Liver (tissue), 9 donors: Measurements from ENCODE around the gene IQCM. TPM values are rescaled to one million over a fixed set of nuclear protein-coding genes. Genes with fewer than 3 reads are reported as not detected.

Experiments used
- DNase-seq: peaks from one replicate; pipeline ENCODE4 v3.0.0-alpha.2; 2017; ENCODE audit warnings: low spot score
- H3K27ac ChIP-seq, 2 donors: one replicate each; pipeline ENCODE4 v1.7.0; 2013; ENCODE audit warnings: inconsistent platforms in 2 of 2, low read length in 2 of 2, control low read depth in 1 of 2, low read depth in 1 of 2, mild to moderate bottlenecking in 1 of 2
- H3K27me3 ChIP-seq, 4 donors: one replicate each; pipeline versions ENCODE4 v1.6.1 to v1.7.0; 2013; ENCODE audit warnings: low read length in 3 of 4, inconsistent platforms in 1 of 4, mild to moderate bottlenecking in 1 of 4, moderate library complexity in 1 of 4; ENCODE audit not compliant: control insufficient read depth in 4 of 4, insufficient read depth in 4 of 4
- H3K36me3 ChIP-seq, 4 donors: one replicate each; pipeline versions ENCODE4 v1.6.1 to v1.7.0; 2013; ENCODE audit warnings: low read length in 3 of 4, mild to moderate bottlenecking in 3 of 4, low read depth in 1 of 4, moderate library complexity in 1 of 4; ENCODE audit not compliant: control insufficient read depth in 4 of 4, insufficient read depth in 3 of 4
- H3K4me1 ChIP-seq, 4 donors: one replicate each; pipeline versions ENCODE4 v1.6.1 to v1.7.0; 2013; ENCODE audit warnings: low read length in 3 of 4, mild to moderate bottlenecking in 3 of 4, moderate library complexity in 1 of 4; ENCODE audit not compliant: control insufficient read depth in 4 of 4, insufficient read depth in 4 of 4
- H3K4me3 ChIP-seq, 3 donors: one replicate each; pipeline versions ENCODE4 v1.6.1 to v1.7.0; 2013; ENCODE audit warnings: low read length in 3 of 3, control low read depth in 1 of 3, low read depth in 1 of 3, mild to moderate bottlenecking in 1 of 3
- H3K9ac ChIP-seq, 2 donors: one replicate each; pipeline ENCODE4 v1.7.0; 2013; ENCODE audit warnings: low read length in 2 of 2, mild to moderate bottlenecking in 2 of 2, moderate library complexity in 2 of 2, control low read depth in 1 of 2, low read depth in 1 of 2
- H3K9me3 ChIP-seq, 4 donors: one replicate each; pipeline versions ENCODE4 v1.6.1 to v1.7.0; 2013; ENCODE audit warnings: low read length in 3 of 4; ENCODE audit not compliant: control insufficient read depth in 4 of 4
- FOXA1 ChIP-seq: IDR thresholded peaks from 2 replicates; pipeline ENCODE4 v1.6.1; 2016; ENCODE audit warnings: antibody characterized with exemption
- FOXA2 ChIP-seq: IDR thresholded peaks from 2 replicates; pipeline ENCODE4 v1.6.1; 2016; ENCODE audit warnings: antibody characterized with exemption
- HNF4G ChIP-seq: IDR thresholded peaks from 2 replicates; pipeline ENCODE4 v1.6.1; 2016; ENCODE audit warnings: antibody characterized with exemption
- JUND ChIP-seq, 2 donors: IDR thresholded peaks; 2 replicates each; pipeline ENCODE4 v1.6.1; 2016; ENCODE audit warnings: antibody characterized with exemption in 2 of 2
- NR2F2 ChIP-seq: IDR thresholded peaks from 2 replicates; pipeline ENCODE4 v1.6.1; 2016; ENCODE audit warnings: antibody characterized with exemption
- RAD21 ChIP-seq, 2 donors: IDR thresholded peaks; 2 replicates each; pipeline ENCODE4 v1.6.1; 2016; ENCODE audit warnings: antibody characterized with exemption in 2 of 2, mild to moderate bottlenecking in 2 of 2
- RXRA ChIP-seq, 2 donors: IDR thresholded peaks; 2 replicates each; pipeline ENCODE4 v1.6.1; 2017 to 2018; ENCODE audit warnings: antibody characterized with exemption in 2 of 2, mild to moderate bottlenecking in 1 of 2
- SP1 ChIP-seq: IDR thresholded peaks from 2 replicates; pipeline ENCODE4 v1.6.1; 2018; ENCODE audit warnings: antibody characterized with exemption, mild to moderate bottlenecking
- TAF1 ChIP-seq: conservative IDR thresholded peaks from 2 replicates; pipeline ENCODE4 v1.6.1; 2016; ENCODE audit warnings: antibody characterized with exemption, mild to moderate bottlenecking
- YY1 ChIP-seq: IDR thresholded peaks from 2 replicates; pipeline ENCODE4 v1.6.1; 2016; ENCODE audit warnings: antibody characterized with exemption, mild to moderate bottlenecking
- WGBS: extraction: QIAGEN DNeasy Blood & Tissue Kit; methylation state at CpG from one replicate; pipeline ENCODE4 v1.1.7; 2013; 5-methylcytosine and 5-hydroxymethylcytosine counted together
- polyA plus RNA-seq, 2 donors: library from polyadenylated mRNA; stranded (reverse) in 1 of 2; unstranded in 1 of 2; fragments of 200-250 nt in 1 of 2; fragments of >200 nt in 1 of 2; fragmentation: Nextera tagmentation in 1 of 2; extraction: Ambion mirVana in 1 of 2; gene quantifications; one replicate each; pipeline versions ENCODE4 v1.2.1 to v1.2.3, GENCODE V29; 2013 to 2015
- total RNA-seq, 2 donors: library from RNA; depleted of rRNA; stranded (reverse); fragments of >200 nt; gene quantifications; one replicate each; pipeline ENCODE4 v1.2.3, GENCODE V29; 2014
- TF ChIP-seq, protein P1 (sequence below): IDR thresholded peaks from 2 replicates; pipeline ENCODE4 v1.6.1; 2016; ENCODE audit warnings: antibody characterized with exemption
- TF ChIP-seq, protein P2 (sequence below): IDR thresholded peaks from 2 replicates; pipeline ENCODE4 v1.6.1; 2016; ENCODE audit warnings: antibody characterized with exemption, mild to moderate bottlenecking
- TF ChIP-seq, protein P3 (sequence below): IDR thresholded peaks from 2 replicates; pipeline ENCODE4 v1.6.1; 2016; ENCODE audit warnings: antibody characterized with exemption
- TF ChIP-seq, protein P4 (sequence below): IDR thresholded peaks from 2 replicates; pipeline ENCODE4 v1.6.1; 2016; ENCODE audit warnings: antibody characterized with exemption
- donor health status: healthy.
- donor health status: healthy.
- donor health status: healthy.
- donor health status: healthy.
- donor health status: healthy.

Gene IQCM
- total and polyA plus RNA-seq, 4 donors: 0.08 TPM; not detected in 3

DNA sequence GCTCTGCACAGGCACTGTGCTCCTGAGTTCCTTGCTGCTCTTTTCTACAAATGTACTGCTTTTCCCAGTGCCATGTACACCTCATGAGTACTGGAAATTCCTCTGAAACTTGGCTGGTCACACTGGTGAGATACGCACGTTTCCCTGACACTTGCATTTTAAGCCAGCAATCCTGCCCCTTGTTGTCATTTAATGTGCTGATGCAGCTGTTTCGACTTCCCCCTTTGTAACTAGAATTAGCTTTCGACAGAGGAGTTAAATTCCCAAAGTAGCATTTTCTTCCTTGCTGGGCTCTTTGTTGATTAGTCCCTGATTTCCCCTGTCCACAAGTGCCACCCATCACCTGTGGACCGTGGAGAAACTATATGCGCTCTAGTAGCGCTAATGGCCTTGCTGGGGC is 77.5 kb downstream of the IQCM start:
- Histone ChIP-seq H3K27me3 (peaks cover 0 to 4% (median 1%) of the 10 kb centered on the region in 4 donors), H3K9me3 (no peaks in the 10 kb centered on the region)

DNA sequence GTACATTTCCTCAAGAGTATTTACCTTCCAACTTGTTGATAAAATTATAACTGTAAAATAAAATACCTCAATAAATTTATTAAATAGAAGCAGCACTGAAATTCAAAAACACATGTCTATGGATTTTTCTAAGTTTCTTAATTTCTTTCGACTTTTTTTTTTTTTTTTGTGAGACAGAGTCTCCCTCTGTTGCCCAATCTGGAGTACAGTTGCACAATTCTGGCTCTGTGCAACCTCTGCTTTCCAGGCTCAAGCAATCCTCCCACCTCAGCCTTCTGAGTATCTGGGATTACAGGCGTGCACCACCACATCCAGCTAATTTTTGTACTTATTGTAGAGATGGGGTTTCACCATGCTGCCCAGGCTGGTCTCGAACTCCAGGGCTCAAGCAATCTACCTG is 79.8 kb downstream of the IQCM start:
- Histone ChIP-seq H3K4me3 (no peak overlapping the region), H3K9me3 (no peaks in the 10 kb centered on the region), H3K9ac (no peak overlapping the region), H3K27me3 (no peaks in the 10 kb centered on the region), H3K36me3 (no peaks in the 10 kb centered on the region), H3K27ac (no peak overlapping the region), H3K4me1 (no peaks in the 10 kb centered on the region)
- WGBS: 67% methylated on average over 3 of the region's 3 CpGs
- no peak for TF ChIP-seq NR2F2
- TF ChIP-seq HNF4G: no peak
- TF ChIP-seq, protein P1, sequence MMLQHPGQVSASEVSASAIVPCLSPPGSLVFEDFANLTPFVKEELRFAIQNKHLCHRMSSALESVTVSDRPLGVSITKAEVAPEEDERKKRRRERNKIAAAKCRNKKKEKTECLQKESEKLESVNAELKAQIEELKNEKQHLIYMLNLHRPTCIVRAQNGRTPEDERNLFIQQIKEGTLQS: no peak
- TF ChIP-seq, protein P2, sequence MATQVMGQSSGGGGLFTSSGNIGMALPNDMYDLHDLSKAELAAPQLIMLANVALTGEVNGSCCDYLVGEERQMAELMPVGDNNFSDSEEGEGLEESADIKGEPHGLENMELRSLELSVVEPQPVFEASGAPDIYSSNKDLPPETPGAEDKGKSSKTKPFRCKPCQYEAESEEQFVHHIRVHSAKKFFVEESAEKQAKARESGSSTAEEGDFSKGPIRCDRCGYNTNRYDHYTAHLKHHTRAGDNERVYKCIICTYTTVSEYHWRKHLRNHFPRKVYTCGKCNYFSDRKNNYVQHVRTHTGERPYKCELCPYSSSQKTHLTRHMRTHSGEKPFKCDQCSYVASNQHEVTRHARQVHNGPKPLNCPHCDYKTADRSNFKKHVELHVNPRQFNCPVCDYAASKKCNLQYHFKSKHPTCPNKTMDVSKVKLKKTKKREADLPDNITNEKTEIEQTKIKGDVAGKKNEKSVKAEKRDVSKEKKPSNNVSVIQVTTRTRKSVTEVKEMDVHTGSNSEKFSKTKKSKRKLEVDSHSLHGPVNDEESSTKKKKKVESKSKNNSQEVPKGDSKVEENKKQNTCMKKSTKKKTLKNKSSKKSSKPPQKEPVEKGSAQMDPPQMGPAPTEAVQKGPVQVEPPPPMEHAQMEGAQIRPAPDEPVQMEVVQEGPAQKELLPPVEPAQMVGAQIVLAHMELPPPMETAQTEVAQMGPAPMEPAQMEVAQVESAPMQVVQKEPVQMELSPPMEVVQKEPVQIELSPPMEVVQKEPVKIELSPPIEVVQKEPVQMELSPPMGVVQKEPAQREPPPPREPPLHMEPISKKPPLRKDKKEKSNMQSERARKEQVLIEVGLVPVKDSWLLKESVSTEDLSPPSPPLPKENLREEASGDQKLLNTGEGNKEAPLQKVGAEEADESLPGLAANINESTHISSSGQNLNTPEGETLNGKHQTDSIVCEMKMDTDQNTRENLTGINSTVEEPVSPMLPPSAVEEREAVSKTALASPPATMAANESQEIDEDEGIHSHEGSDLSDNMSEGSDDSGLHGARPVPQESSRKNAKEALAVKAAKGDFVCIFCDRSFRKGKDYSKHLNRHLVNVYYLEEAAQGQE: no peak
- TF ChIP-seq FOXA2: no peak
- TF ChIP-seq JUND (IDR thresholded peaks at IDR 0.05): no peak
- TF ChIP-seq FOXA1: no peak
- no peak for TF ChIP-seq SP1
- TF ChIP-seq YY1: no peak
- no peak for TF ChIP-seq RXRA (IDR thresholded peaks at IDR 0.05)
- TF ChIP-seq, protein P3, sequence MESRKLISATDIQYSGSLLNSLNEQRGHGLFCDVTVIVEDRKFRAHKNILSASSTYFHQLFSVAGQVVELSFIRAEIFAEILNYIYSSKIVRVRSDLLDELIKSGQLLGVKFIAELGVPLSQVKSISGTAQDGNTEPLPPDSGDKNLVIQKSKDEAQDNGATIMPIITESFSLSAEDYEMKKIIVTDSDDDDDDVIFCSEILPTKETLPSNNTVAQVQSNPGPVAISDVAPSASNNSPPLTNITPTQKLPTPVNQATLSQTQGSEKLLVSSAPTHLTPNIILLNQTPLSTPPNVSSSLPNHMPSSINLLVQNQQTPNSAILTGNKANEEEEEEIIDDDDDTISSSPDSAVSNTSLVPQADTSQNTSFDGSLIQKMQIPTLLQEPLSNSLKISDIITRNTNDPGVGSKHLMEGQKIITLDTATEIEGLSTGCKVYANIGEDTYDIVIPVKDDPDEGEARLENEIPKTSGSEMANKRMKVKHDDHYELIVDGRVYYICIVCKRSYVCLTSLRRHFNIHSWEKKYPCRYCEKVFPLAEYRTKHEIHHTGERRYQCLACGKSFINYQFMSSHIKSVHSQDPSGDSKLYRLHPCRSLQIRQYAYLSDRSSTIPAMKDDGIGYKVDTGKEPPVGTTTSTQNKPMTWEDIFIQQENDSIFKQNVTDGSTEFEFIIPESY: no peak
- no peak for TF ChIP-seq RAD21 (IDR thresholded peaks at IDR 0.05)
- DNase-seq: no peak

More for the DNA sequence above, 77.5 kb downstream of the IQCM start:
- TF ChIP-seq, protein P1: no peak
- TF ChIP-seq, protein P4, sequence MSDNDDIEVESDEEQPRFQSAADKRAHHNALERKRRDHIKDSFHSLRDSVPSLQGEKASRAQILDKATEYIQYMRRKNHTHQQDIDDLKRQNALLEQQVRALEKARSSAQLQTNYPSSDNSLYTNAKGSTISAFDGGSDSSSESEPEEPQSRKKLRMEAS: no peak
- TF ChIP-seq FOXA2 (no peak), RAD21 (IDR thresholded peaks at IDR 0.05) (no peak), YY1 (no peak), TAF1 (no peak), RXRA (IDR thresholded peaks at IDR 0.05) (no peak), SP1 (no peak)
- TF ChIP-seq, protein P2: no peak
- TF ChIP-seq, protein P3: no peak
- no peaks in the 10 kb centered on the region for H3K4me1 ChIP-seq
- H3K27ac ChIP-seq: no peak overlapping the region
- 65% methylated on average over 7 of the region's 7 CpGs for WGBS
- no peak overlapping the region for H3K9ac ChIP-seq
- H3K4me3 ChIP-seq: no peak overlapping the region
- H3K36me3 ChIP-seq: no peaks in the 10 kb centered on the region
- no peak for DNase-seq
